H1 (cell line): ENCODE measurements around the gene C3AR1. TPM values are rescaled to one million over a fixed set of nuclear protein-coding genes. Genes with fewer than 3 reads are reported as not detected.

ENCODE experiments used
- CTBP2 ChIP-seq: IDR thresholded peaks from 2 replicates; pipeline ENCODE4 v1.7.0; 2011; ENCODE audit warnings: borderline replicate concordance, mild to moderate bottlenecking, moderate library complexity, mixed read lengths, low read length; ENCODE audit not compliant: insufficient read depth, insufficient read length
- TAF1 ChIP-seq: IDR thresholded peaks from 2 replicates; pipeline ENCODE4 v1.6.1; 2011; ENCODE audit warnings: mild to moderate bottlenecking, low read depth, low read length
- polyA plus RNA-seq, 7 experiments: library from polyadenylated mRNA; depleted of rRNA in 3 of 7; stranded (reverse) in 5 of 7; unstranded in 2 of 7; fragments of >200 nt in 5 of 7; fragments of 200-250 nt in 2 of 7; gene quantifications; 1 replicate in 5 of 7; 2 replicates in 1 of 7; 4 replicates in 1 of 7; pipeline versions ENCODE4 v1.2.1 to v1.2.3, GENCODE V29; 2011 to 2013; ENCODE audit warnings: missing spikeins in 2 of 7, mixed read lengths in 2 of 7
- total RNA-seq: library from RNA; stranded (reverse); fragmentation: NEBNext Ultra II Directional; extraction: Animal tissue kit (Norgen Biotek cat#: 25700); gene quantifications from 2 replicates; pipeline ENCODE4 v1.2.1, GENCODE V29; 2021

The C3AR1 gene
- total and polyA plus RNA-seq, 2 of the 8 experiments (the other 6 are each of a cell fraction or from before 2014, with no cell fraction given): not detected

GRCh38 chr12:8058506-8058905 lies 7.7 kb downstream of the C3AR1 start (continued):
- TF ChIP-seq CTBP2 (no peak), TAF1 (no peak)
- TF ChIP-seq, all 59 proteins: peak for 0
